Chondrocyte (in vitro differentiated cells): ENCODE data around the gene VASP. TPM values are rescaled to one million over a fixed set of nuclear protein-coding genes. Genes with fewer than 3 reads are reported as not detected.

Experiments used
- DNase-seq: peaks from one replicate; pipeline ENCODE4 v3.0.0; 2021; ENCODE audit warnings: mixed read lengths, low spot score
- H3K27ac Mint-ChIP-seq: one replicate; pipeline ENCODE4 v1.8.0; 2021; ENCODE audit warnings: mild to moderate bottlenecking, moderate library complexity, mixed read lengths; ENCODE audit not compliant: unreplicated experiment
- H3K27me3 Mint-ChIP-seq: 2 replicates; pipeline ENCODE4 v1.8.0; 2021; ENCODE audit warnings: low read depth, mixed read lengths
- H3K36me3 Mint-ChIP-seq: 2 replicates; pipeline ENCODE4 v1.8.0; 2021; ENCODE audit warnings: low read depth, mixed read lengths
- H3K4me1 Mint-ChIP-seq: 2 replicates; pipeline ENCODE4 v1.8.0; 2021; ENCODE audit warnings: low read depth, mild to moderate bottlenecking, mixed read lengths
- H3K4me3 Mint-ChIP-seq: one replicate; pipeline ENCODE4 v1.8.0; 2021; ENCODE audit warnings: mild to moderate bottlenecking, moderate library complexity, mixed read lengths; ENCODE audit not compliant: unreplicated experiment
- H3K9me3 Mint-ChIP-seq: 2 replicates; pipeline ENCODE4 v1.8.0; 2021; ENCODE audit warnings: low read depth, mixed read lengths
- CTCF ChIP-seq: fragments of 200-600 bp; sonication (generic); IDR thresholded peaks from 2 replicates; pipeline ENCODE4 v1.5.0; 2021; ENCODE audit warnings: antibody characterized with exemption, mild to moderate bottlenecking, moderate library complexity
- total RNA-seq: library from RNA; stranded (reverse); gene quantifications from 3 replicates; pipeline ENCODE4 v1.2.1, GENCODE V29; 2021

VASP gene
- total RNA-seq, 1 donor from 2014 or later: 142 TPM

DNA sequence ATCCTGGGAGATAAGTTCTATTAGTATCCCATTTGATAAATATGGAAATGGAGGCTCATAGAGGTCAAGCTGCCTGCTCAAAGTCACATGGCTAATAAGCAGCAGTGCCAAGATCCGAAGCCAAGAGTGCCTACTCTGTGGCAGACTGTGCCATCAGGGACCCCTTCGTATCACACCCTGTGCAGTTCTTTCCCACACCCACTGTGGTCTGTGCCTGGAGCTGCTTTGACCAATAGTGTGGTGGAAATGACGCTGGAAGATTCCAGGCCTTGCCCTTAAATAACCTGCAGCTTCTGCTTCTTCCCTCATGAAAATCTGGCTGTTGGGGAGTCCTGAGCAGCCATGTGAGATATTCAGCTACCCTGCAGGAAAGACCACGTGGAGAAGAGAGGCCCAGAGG, 67.2 kb downstream of the VASP start:
- H3K4me1 Mint-ChIP-seq: peaks cover 22% of the 10 kb centered on the region
- no peak for TF ChIP-seq CTCF
- H3K27ac Mint-ChIP-seq: no peak overlapping the region
- H3K36me3 Mint-ChIP-seq: no peaks in the 10 kb centered on the region
- no peak for DNase-seq
- H3K4me3 Mint-ChIP-seq: no peak overlapping the region
- H3K9me3 Mint-ChIP-seq: no peaks in the 10 kb centered on the region
- H3K27me3 Mint-ChIP-seq: no peaks in the 10 kb centered on the region

GRCh38 chr19:45575216-45575615, 67.9 kb downstream of the VASP start:
- TF ChIP-seq CTCF: no peak
- Mint-ChIP-seq H3K9me3 (no peaks in the 10 kb centered on the region), H3K4me3 (no peak overlapping the region), H3K27ac (no peak overlapping the region), H3K36me3 (no peaks in the 10 kb centered on the region), H3K27me3 (no peaks in the 10 kb centered on the region), H3K4me1 (peaks cover 22% of the 10 kb centered on the region)
- DNase-seq: no peak

Other genes with a start within 250 kb of the VASP start
- gene CKM, start 184.6 kb upstream of the VASP start, total RNA-seq: not detected in 3 replicates
- 0.22 TPM in 1 of 3 replicates, not detected in the others for gene KLC3, start 166.7 kb upstream of the VASP start, total RNA-seq
- gene ERCC2, start 136.9 kb upstream of the VASP start, total RNA-seq: 29.6 to 38.0 TPM (median 32.5 TPM) in 3 replicates
- 67.2 to 111 TPM (median 110 TPM) in 3 replicates for gene PPP1R13L, start 102.4 kb upstream of the VASP start, total RNA-seq
- gene POLR1G, start 100.8 kb upstream of the VASP start, total RNA-seq: 7.3 to 10.4 TPM (median 9.6 TPM) in 3 replicates
- gene ERCC1, start 83.6 kb upstream of the VASP start, total RNA-seq: 72.4 to 93.1 TPM (median 77.9 TPM) in 3 replicates
- 25.5 to 50.9 TPM (median 43.8 TPM) in 3 replicates for gene FOSB, start 39.5 kb upstream of the VASP start, total RNA-seq
- gene RTN2, start 10.4 kb upstream of the VASP start, total RNA-seq: 11.5 to 16.0 TPM (median 13.7 TPM) in 3 replicates
- gene PPM1N, start 9.0 kb upstream of the VASP start, total RNA-seq: 0.52 to 0.63 TPM in 2 of 3 replicates, not detected in the other
- 14.8 to 19.8 TPM (median 14.8 TPM) in 3 replicates for gene OPA3, start 77.3 kb downstream of the VASP start, total RNA-seq
- not detected in 3 replicates for gene GPR4, start 94.7 kb downstream of the VASP start, total RNA-seq
- gene EML2, start 131.9 kb downstream of the VASP start, total RNA-seq: 20.5 to 28.3 TPM (median 22.4 TPM) in 3 replicates
- gene GIPR, start 160.7 kb downstream of the VASP start, total RNA-seq: 0.41 to 2.4 TPM (median 1.3 TPM) in 3 replicates
- 310 to 361 TPM (median 314 TPM) in 3 replicates for gene SNRPD2, start 184.5 kb downstream of the VASP start, total RNA-seq
- 11.9 to 13.7 TPM (median 13.4 TPM) in 3 replicates for gene QPCTL, start 185.2 kb downstream of the VASP start, total RNA-seq
- gene FBXO46, start 223.4 kb downstream of the VASP start, total RNA-seq: 12.7 to 14.8 TPM (median 14.3 TPM) in 3 replicates
- gene MEIOSIN, start 226.0 kb downstream of the VASP start, total RNA-seq: not detected in 3 replicates